GM12865 (cell line): ENCODE data around the gene ACSBG1.

Experiments
- DNase-seq: peaks from one replicate; pipeline ENCODE4 v3.0.0; 2010; ENCODE audit warnings: low read depth
- H3K4me3 ChIP-seq: 2 replicates; pipeline ENCODE4 v1.5.1; 2011; ENCODE audit warnings: mild to moderate bottlenecking, low read depth, low read length, control low read depth
- CTCF ChIP-seq: IDR thresholded peaks from 2 replicates; pipeline ENCODE4 v1.5.1; 2011; ENCODE audit warnings: low read length, control low read depth, low read depth, inconsistent platforms; ENCODE audit not compliant: insufficient read depth; ENCODE audit errors: missing control alignments

The ACSBG1 gene

DNA sequence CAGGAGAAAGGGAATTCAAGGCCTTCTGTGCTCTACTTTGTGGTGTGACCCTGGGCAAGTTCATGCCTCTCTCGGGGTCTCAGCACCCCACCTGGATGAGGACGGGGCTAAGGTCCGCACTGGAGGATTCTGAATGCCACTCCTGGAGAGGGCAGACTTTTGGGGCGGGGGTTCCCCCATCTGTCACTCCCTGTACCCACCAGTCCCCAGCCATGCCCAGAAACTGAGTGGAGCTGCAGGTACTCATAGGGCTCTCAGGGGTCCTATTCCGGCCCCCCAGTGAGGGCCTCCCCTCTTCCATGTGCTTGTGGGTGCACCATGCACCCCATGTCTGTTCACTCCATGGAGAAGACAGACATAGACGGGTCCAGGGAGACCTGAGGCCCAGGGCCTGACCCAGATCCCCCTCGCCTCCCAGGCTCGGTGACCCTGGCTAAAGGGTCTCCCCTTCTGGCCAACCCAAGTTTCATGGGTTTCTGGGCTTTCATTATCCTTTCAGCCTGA, 26.0 kb downstream of the ACSBG1 start:
- DNase-seq = no peak
- no peak for TF ChIP-seq CTCF
- no peak overlapping the region for H3K4me3 ChIP-seq

DNA sequence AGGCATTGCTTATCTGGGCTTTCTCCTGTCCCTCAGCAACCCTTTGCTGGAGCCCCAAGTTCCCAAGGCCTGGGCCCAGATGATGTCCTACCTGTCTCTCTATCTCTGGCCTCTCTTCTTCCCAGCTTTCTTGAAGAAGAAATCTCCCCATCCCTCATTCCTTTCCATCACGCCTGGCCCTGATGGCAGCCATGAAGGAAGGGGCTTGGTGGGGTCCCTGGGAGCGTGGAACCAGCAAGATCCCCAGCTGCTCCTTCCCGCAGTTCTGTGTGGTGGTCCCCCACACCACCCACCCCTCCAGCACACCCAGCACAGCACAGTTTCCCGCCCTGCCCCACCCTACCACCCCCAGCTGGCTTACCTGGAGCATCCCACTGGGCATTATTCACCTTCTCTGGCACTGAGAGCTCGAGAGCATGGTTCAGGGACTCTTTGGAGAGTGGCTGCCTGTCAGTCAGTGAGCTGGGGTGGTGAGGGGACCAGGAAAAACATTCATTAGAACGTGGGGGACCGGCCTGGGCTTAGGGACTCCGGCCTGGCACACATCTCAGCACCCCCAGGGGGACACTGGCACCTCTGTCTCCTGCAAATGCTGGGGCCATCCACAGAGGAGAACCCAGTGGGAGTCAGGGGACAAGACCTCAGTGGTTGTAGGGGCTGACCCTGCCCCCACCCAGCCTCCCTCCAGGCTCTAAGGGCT, 26.6 kb downstream of the ACSBG1 start:
- no peak for TF ChIP-seq CTCF
- DNase-seq = no peak
- H3K4me3 ChIP-seq = no peak overlapping the region

- no peak for DNase-seq
- no peak overlapping the region for H3K4me3 ChIP-seq
- TF ChIP-seq CTCF = no peak
Observed at GRCh38 chr15:78207110-78207458, 27.3 kb downstream of the ACSBG1 start.

- H3K4me3 ChIP-seq = no peak overlapping the region
- TF ChIP-seq CTCF = no peak
- no peak for DNase-seq
Observed at GRCh38 chr15:78206326-78207109, 27.8 kb downstream of the ACSBG1 start.

DNA sequence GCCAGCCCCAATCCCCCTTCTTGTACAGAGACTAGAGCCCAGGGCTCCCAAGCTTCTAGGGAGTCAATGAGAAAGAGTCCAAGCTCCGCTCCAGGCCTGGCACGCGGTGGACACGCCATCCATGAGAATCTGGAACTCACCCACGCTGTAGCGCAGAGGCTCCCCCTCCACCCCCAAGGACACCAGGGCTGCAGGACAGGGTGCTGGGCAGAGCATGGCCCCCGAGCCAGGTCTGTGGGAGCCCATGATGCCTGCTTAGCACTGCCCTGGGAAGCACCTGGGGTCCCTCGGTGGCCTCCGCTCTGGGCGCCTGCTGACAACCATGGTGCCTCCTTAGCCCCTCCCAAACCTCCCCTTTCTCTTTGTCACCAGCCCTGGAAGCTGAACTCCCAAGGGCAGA, 28.5 kb downstream of the ACSBG1 start:
- no peak for TF ChIP-seq CTCF
- no peak overlapping the region for H3K4me3 ChIP-seq
- DNase-seq = no peak

DNA sequence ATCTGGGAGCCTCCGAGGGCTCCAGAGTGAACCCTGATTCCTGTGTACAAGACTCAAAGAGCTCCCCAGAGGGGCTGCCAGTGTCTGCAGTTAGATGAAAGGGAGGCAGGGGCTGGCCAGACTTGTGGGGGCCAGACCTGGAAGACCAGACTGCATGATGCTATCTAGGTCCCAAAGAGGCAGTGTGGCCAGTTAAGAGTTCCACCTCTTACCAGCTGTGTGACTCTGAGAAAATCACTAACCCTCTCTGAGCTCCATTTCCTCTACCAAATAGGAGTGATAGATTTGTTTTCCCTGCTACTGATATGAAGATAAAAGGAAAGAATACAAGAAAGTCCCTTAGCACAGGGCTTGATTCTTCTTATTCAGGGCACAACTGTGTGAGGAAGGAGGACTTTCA, 29.0 kb downstream of the ACSBG1 start:
- DNase-seq = no peak
- TF ChIP-seq CTCF = no peak
- H3K4me3 ChIP-seq = no peak overlapping the region
